ENCODE measurements around the gene HIGD1B.

GRCh38 chr17:44889003-44889402 lies 41.3 kb downstream of the HIGD1B start:
- no peak for TF ChIP-seq CTCF (IDR thresholded peaks at IDR 0.05; ENCODE audit: poor library complexity, severe bottlenecking)
- no peak for TF ChIP-seq REST (IDR thresholded peaks at IDR 0.05; ENCODE audit: borderline replicate concordance)
- TF ChIP-seq POLR2AphosphoS5 (IDR thresholded peaks at IDR 0.05) = no peak
- TF ChIP-seq EZH2 (IDR thresholded peaks at IDR 0.05; ENCODE audit: borderline replicate concordance, insufficient read depth, low read length, poor library complexity, severe bottlenecking) = no peak
- no peak for TF ChIP-seq RAD21 (conservative IDR thresholded peaks at IDR 0.05)
- no peak for TF ChIP-seq EP300 (conservative IDR thresholded peaks at IDR 0.05; ENCODE audit: poor library complexity, severe bottlenecking)
- TF ChIP-seq TAF1 (IDR thresholded peaks at IDR 0.05; ENCODE audit: low read depth) = no peak

Measured in neural cell (in vitro differentiated cells).